Measurements from ENCODE around the gene RPH3AL.

The RPH3AL gene

GRCh38 chr17:253091-253846 lies 99.3 kb downstream of the RPH3AL start:
- H3K4me3 ChIP-seq (ENCODE audit: low read length): no peak overlapping the region
- TF ChIP-seq, protein P1, sequence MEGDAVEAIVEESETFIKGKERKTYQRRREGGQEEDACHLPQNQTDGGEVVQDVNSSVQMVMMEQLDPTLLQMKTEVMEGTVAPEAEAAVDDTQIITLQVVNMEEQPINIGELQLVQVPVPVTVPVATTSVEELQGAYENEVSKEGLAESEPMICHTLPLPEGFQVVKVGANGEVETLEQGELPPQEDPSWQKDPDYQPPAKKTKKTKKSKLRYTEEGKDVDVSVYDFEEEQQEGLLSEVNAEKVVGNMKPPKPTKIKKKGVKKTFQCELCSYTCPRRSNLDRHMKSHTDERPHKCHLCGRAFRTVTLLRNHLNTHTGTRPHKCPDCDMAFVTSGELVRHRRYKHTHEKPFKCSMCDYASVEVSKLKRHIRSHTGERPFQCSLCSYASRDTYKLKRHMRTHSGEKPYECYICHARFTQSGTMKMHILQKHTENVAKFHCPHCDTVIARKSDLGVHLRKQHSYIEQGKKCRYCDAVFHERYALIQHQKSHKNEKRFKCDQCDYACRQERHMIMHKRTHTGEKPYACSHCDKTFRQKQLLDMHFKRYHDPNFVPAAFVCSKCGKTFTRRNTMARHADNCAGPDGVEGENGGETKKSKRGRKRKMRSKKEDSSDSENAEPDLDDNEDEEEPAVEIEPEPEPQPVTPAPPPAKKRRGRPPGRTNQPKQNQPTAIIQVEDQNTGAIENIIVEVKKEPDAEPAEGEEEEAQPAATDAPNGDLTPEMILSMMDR (IDR thresholded peaks at IDR 0.05; ENCODE audit: insufficient read depth, low read depth, low read length, missing control alignments): no peak
- DNase-seq (ENCODE audit: low read depth): no peak

GRCh38 chr17:252456-252855 lies 100.2 kb downstream of the RPH3AL start:
- no peak for DNase-seq (ENCODE audit: low read depth)
- TF ChIP-seq, protein P1 (IDR thresholded peaks at IDR 0.05; ENCODE audit: insufficient read depth, low read depth, low read length, missing control alignments): no peak
- no peak overlapping the region for H3K4me3 ChIP-seq (ENCODE audit: low read length)

- no peak for DNase-seq (ENCODE audit: low read depth)
- TF ChIP-seq, protein P1 (IDR thresholded peaks at IDR 0.05; ENCODE audit: insufficient read depth, low read depth, low read length, missing control alignments): no peak
- H3K4me3 ChIP-seq (ENCODE audit: low read length): no peak overlapping the region
Observed at GRCh38 chr17:251531-251930, 101.1 kb downstream of the RPH3AL start.

DNA sequence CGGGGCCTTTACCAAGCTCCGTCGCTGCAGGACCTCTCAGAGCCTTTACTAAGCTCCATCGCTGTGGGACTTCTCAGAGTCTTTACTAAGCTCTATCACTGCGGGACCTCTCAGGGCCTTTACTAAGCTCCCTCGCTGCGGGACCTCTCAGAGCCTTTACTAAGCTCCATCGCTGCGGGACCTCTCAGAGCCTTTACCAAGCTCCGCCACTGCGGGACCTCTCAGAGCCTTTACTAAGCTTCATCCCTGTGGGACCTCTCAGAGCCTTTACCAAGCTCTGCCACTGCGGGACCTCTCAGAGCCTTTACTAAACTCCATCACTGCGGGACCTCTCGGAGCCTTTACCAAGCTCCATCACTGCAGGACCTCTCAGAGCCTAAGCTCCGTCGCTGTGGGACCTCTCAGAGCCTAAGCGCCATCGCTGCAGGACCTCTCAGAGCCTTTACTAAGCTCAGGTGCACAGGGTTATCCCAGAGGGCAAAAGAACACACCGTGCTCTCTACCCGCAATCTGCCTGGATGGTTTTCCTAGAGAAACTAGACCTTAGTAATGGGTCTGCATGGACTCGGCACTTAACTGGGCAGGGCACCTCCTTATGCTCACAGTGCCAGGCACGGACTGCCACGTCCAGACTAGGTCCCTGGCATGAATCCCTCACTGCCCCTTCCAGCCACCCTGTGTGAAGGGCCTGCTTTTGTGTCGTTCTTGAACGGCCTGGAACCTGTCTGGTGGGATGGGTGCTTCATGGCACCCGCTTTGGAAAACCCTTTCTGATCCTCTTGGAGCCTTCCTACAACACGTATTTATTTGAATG lies 101.9 kb downstream of the RPH3AL start:
- no peak overlapping the region for H3K4me3 ChIP-seq (ENCODE audit: low read length)
- TF ChIP-seq, protein P1 (IDR thresholded peaks at IDR 0.05; ENCODE audit: insufficient read depth, low read depth, low read length, missing control alignments): no peak
- no peak for DNase-seq (ENCODE audit: low read depth)

GRCh38 chr17:249236-249993 lies 103.2 kb downstream of the RPH3AL start:
- no peak for DNase-seq (ENCODE audit: low read depth)
- TF ChIP-seq, protein P1 (IDR thresholded peaks at IDR 0.05; ENCODE audit: insufficient read depth, low read depth, low read length, missing control alignments): no peak
- no peak overlapping the region for H3K4me3 ChIP-seq (ENCODE audit: low read length)

DNA sequence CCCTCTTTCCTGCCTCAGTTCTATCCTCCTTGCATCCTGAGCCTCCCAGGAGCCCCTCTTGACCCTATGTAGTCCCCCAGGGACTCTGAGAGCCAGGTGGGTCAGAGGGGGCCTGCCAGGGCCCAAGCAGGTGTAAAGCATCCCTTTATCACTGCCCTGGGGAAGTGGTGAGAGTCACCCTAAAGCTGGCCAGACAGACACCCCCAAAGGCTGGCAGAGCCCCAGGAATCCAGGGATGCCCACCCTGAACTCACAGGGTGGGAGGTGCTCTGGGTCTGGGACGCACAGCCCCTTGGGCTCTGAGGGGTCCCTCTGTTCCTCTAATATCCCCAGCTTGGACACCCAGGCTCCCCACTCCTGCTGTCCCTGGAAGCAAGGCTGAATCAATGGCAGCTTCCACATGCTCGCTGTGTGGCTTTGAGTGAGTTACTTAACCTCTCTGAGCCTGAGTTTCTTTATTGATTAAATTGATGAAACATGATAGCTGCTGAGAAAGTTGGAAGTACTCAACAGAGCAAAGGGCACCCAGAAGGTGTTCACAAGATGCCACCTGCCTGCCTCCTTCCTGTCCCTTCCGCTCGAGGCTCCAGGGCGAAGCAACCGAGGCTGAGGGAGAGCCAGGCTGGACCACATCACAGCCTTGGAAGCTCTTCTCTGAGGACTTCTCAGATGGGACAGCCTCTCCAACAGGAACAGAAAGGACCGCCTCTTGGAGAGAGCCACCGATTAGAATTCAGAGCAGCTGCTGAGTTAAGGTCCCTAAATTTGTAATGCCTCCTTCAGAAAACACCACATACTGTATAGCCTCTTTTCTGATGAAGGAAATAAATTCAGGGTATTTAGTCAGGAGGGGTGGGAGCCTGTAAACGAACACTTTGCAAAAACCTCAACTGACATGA lies 104.0 kb downstream of the RPH3AL start:
- no peak for DNase-seq (ENCODE audit: low read depth)
- H3K4me3 ChIP-seq (ENCODE audit: low read length): no peak overlapping the region
- TF ChIP-seq, protein P1 (IDR thresholded peaks at IDR 0.05; ENCODE audit: insufficient read depth, low read depth, low read length, missing control alignments): no peak

Measured in epithelial cell of esophagus (primary cell).